Right lobe of liver (tissue), 6 donors: ENCODE data around the gene UBE2F. TPM values are rescaled to one million over a fixed set of nuclear protein-coding genes. Genes with fewer than 3 reads are reported as not detected.

Experiments used
- ATAC-seq, 4 donors: fragments of 200-7000 bp; cut with Tn5 transposase; one replicate each; pipeline ENCODE4 v1.9.1; 2020; ENCODE audit warnings: mild to moderate bottlenecking in 4 of 4, moderate library complexity in 4 of 4
- DNase-seq, 3 donors: peaks; one replicate each; pipeline ENCODE4 v3.0.0-alpha.2; 2020
- H3K27ac ChIP-seq, 3 donors: fragments of 200-600 bp; one replicate each; pipeline ENCODE4 v1.8.0; 2022
- H3K27me3 ChIP-seq, 2 donors: fragments of 200-600 bp; one replicate each; pipeline ENCODE4 v1.8.0; 2022
- H3K36me3 ChIP-seq, 4 donors: fragments of 200-600 bp; sonication (generic) in 1 of 4; one replicate each; pipeline versions ENCODE4 v1.5.1 to v1.8.0; 2017 to 2022; ENCODE audit warnings: control low read depth in 1 of 4
- H3K4me1 ChIP-seq, 4 donors: fragments of 200-600 bp; sonication (generic) in 1 of 4; one replicate each; pipeline versions ENCODE4 v1.5.1 to v1.8.0; 2017 to 2022; ENCODE audit warnings: control low read depth in 1 of 4
- H3K4me3 ChIP-seq, 3 donors: fragments of 200-600 bp; one replicate each; pipeline ENCODE4 v1.8.0; 2022
- H3K9me3 ChIP-seq, 4 donors: fragments of 200-600 bp; sonication (generic) in 1 of 4; one replicate each; pipeline versions ENCODE4 v1.5.1 to v1.8.0; 2017 to 2022; ENCODE audit warnings: control low read depth in 1 of 4
- CTCF ChIP-seq, 4 donors: fragments of 200-600 bp in 3 of 4; fragments of 450-650 bp in 1 of 4; IDR thresholded peaks; one replicate each; pipeline versions ENCODE4 v1.5.1 to v1.8.0; 2016 to 2022; ENCODE audit warnings: antibody characterized with exemption in 4 of 4, mild to moderate bottlenecking in 2 of 4
- POLR2A ChIP-seq: fragments of 450-650 bp; IDR thresholded peaks from one replicate; pipeline ENCODE4 v1.6.1; 2017; ENCODE audit warnings: antibody characterized with exemption, mild to moderate bottlenecking
- WGBS: methylation state at CpG from one replicate; pipeline ENCODE4 v1.1.6; 2018; ENCODE audit warnings: low coverage, low lambda C conversion rate; ENCODE audit not compliant: insufficient coverage; ENCODE audit errors: missing lambda C conversion rate; 5-methylcytosine and 5-hydroxymethylcytosine counted together
- intact Hi-C, 2 donors: fragments of 100-400 bp; cut with DNase I; formaldehyde crosslinking; loops; one replicate each; pipeline versions ENCODE4 v1.11.2 to v1.14.1; 2022
- total RNA-seq, 6 experiments: library from RNA; depleted of rRNA in 2 of 6; stranded (reverse); fragments of >200 nt in 2 of 6; fragmentation: NEBNext Ultra II Directional in 3 of 6; extraction: Animal tissue kit (Norgen Biotek cat#: 25700) in 3 of 6; gene quantifications; one replicate each; pipeline versions ENCODE4 v1.1.0 to v1.2.4, GENCODE V29; 2016 to 2023
- donor health status: DM: no; HTN: yes; CAD: no.
- donor health status: DM: no; HTN: no; CAD: no.
- donor health status: DM: no; HTN: no; CAD: no.
- donor health status: DM: no; HTN: yes; CAD: no.
- donor health status: DM: no; HTN: yes; CAD: no.

Gene UBE2F
- total RNA-seq, 6 experiments from 2014 or later = 23.3 to 44.9 (median 28.3) TPM

DNA sequence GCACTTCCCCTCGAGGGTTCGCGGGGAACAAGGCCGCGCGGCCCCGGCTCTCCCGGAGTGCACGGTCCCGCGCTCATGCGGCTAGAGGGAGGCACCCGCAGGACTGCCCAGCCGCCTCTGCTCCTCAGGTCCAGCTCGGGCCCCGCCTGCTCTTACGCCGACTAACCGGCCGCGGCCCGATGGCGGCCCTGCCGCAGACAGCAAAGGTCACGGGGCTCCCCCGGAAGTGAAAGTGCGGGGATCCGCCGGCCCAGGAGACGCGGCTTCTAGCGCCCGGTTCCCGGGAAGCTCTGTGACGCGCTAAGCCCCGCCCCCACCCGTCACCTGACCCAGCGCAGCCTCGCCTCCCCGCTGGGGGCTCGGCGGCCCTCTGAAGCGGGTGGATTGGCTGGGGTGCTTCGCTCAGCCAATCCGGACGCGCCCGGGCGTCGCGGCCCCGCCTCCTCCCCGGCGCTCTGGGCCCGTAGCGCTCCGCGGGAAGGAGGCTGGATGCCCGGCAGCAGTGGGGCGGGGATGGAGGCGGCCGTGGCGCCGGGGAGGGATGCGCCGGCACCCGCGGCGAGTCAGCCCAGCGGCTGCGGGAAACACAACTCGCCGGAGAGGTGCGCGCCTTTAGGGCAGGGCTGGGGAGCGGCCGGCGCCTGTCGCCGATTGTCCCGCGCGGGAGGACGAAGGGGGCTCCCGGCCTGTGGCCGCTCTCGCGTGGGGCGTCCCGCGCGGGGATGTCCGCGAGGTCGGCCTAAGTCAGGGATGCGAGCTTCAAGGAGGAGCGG, 93.9 kb downstream of the UBE2F start, which contains the start of gene SCLY:
TSS of gene SCLY (plus strand) at position 460 of the 773 bp plus-strand sequence. CDS start at position 514, 54 bp downstream.
- Histone ChIP-seq H3K27ac (peak within 1 kb of the TSS; percentile 72 to 84 (median 76)), H3K4me3 (peak within 1 kb of the TSS; percentile 71 to 94 (median 90)), H3K36me3 (no peaks in the 10 kb centered on the region), H3K4me1 (peaks cover 0 to 42% (median 16%) of the 10 kb centered on the region in 4 donors), H3K27me3 (no peaks in the 10 kb centered on the region), H3K9me3 (no peaks in the 10 kb centered on the region)
- 0% methylated on average over 23 of the region's 98 CpGs for WGBS
- peak; percentile 86 for TF ChIP-seq POLR2A
- peak in 2 of 4 donors; percentile 6 to 12 for TF ChIP-seq CTCF (IDR thresholded peaks at IDR 0.05)
- intact Hi-C loops = no loop called here
- peak; percentile 91 to 98 (median 93) for ATAC-seq
- peak; percentile 99 for DNase-seq

- intact Hi-C loops = no loop called here
- Histone ChIP-seq H3K36me3 (no peaks in the 10 kb centered on the region), H3K27me3 (no peaks in the 10 kb centered on the region), H3K27ac (peak overlapping the region; percentile 37 to 70 (median 58)), H3K4me1 (peaks cover 0 to 42% (median 17%) of the 10 kb centered on the region in 4 donors), H3K4me3 (peak overlapping the region; percentile 64 to 94 (median 90)), H3K9me3 (no peaks in the 10 kb centered on the region)
- TF ChIP-seq POLR2A (no peak), CTCF (IDR thresholded peaks at IDR 0.05) (no peak)
- 1% methylated on average over 29 of the region's 29 CpGs for WGBS
- DNase-seq (peak; percentile 51 to 64 (median 61)), ATAC-seq (peak in 3 of 4 donors; percentile 0 to 3 (median 0))
These were observed 94.7 kb downstream of the UBE2F start for GRCh38 chr2:238061315-238062202.

DNA sequence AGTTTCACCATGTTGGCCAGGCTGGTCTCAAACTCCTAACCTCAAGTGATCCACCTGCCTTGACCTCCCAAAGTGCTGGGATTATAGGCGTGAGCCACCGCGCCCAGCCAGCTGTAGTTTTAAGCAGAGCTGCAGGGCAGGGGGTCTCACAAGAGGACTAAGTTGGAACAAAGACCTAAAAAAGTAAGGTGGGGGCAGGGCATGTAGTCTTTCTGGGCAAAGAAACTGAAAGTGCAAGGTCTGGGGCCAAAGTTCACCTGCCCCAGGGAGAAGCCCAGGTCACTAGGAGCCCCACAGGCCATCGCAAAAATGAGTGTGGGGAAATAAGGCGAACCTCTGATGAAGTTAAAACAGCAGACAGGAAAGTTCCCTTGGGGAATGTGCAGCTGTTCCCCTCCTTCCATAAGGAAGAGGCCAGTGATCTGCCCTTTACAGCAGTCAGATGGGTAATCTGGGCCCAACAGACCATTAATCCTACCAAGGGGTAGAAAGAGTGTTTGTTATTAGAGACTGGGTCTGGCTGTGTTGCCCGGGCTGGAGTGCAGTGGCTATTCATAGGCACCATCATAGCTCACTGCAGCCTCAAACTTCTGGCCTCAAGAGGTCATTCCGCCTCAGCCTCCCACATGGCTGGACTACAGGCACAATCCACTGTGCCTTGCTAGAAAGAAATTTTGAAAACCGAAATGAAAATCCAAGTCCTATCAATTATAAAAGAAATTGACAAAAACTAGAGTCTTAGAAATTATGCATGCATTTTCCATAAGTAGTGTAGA, 96.8 kb downstream of the UBE2F start:
- no peaks in the 10 kb centered on the region for H3K9me3 ChIP-seq
- peak overlapping the region; percentile 28 to 83 (median 74) for H3K27ac ChIP-seq
- WGBS = 54% methylated on average over 7 of the region's 8 CpGs
- peak; percentile 8 to 47 (median 23) for ATAC-seq
- no peak for TF ChIP-seq CTCF (IDR thresholded peaks at IDR 0.05)
- no peak for TF ChIP-seq POLR2A
- peak; percentile 42 to 80 (median 65) for DNase-seq
- peaks cover 0 to 7% (median under 1%) of the 10 kb centered on the region in 4 donors for H3K36me3 ChIP-seq
- H3K27me3 ChIP-seq = no peaks in the 10 kb centered on the region
- peaks cover 0 to 48% (median 19%) of the 10 kb centered on the region in 4 donors for H3K4me1 ChIP-seq
- peak overlapping the region in 1 of 3 donors; percentile 30 for H3K4me3 ChIP-seq
- intact Hi-C loops = no loop called here

DNA sequence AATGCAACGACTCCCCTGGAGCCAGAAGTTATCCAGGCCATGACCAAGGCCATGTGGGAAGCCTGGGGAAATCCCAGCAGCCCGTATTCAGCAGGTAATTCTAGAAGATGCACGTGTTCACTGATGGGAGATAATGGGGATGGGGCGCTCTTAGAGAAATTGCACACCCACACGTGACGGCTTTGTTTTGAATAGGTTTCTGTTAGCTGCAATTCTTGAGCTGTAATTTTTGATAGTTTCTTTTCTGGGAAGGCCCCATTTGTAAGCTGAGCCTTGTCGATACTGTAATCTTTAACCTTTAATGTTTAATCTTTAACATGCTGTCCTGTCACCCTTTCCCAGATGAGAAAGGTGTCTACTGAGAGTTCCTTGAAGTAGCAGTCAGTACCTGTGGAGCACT, 97.6 kb downstream of the UBE2F start:
- Histone ChIP-seq H3K36me3 (peaks cover 0 to 9% (median under 1%) of the 10 kb centered on the region in 4 donors), H3K4me3 (peak overlapping the region in 1 of 3 donors; percentile 30), H3K9me3 (no peaks in the 10 kb centered on the region), H3K4me1 (peaks cover 0 to 52% (median 22%) of the 10 kb centered on the region in 4 donors), H3K27me3 (no peaks in the 10 kb centered on the region), H3K27ac (peak overlapping the region; percentile 28 to 83 (median 74))
- ATAC-seq (peak in 3 of 4 donors; percentile 13 to 25 (median 23)), DNase-seq (no peak)
- intact Hi-C loops = no loop called here
- TF ChIP-seq CTCF (IDR thresholded peaks at IDR 0.05) (no peak), POLR2A (no peak)
- WGBS = 13% methylated on average over 7 of the region's 7 CpGs
